ENCODE measurements around the gene GHDC.
"Not testable (repeated sequence)": the region's sequence is repeated elsewhere in the genome, so short reads cannot be mapped to it uniquely, and the experiment has no call there.

GHDC gene

GRCh38 chr17:42202696-42203095 is 8.4 kb upstream of the GHDC start:
- ATAC-seq: no peak
- DNase-seq: no peak

DNA sequence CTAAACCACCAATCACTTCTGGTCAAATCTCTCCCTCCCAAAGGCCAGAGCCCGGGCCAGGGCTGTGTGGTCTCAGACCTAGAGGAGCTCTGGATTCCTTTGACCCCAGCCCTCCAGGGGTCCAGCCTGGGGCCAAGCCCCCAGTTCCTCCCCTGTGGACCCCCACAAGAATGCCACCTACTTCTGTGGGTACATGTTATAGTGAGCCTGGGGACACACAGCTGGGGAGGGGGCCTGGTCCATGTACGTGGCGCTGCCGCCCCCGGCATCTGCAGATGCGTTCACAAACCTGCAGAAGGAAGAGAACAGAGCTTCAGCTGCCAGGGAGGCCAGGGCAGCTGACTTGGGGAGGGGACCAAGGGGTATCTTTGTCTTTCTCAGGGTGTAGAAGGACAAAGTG is 7.9 kb upstream of the GHDC start:
- DNase-seq (no peak), ATAC-seq (no peak)

DNA sequence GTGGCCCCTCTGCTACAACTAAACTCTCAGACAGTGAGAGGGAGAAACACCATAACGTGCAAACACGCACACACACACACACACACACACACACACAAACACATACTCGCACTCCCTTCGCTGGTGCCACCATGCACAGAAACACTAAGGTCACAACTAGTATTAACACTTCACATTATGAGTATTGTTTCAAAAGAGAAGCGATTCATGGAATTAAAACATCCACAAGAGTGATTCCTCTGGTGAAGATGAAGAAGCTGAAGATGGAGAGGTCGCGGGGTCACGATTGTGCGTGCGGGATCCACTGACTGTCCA is 7.1 kb upstream of the GHDC start:
- no peak for ATAC-seq

DNA sequence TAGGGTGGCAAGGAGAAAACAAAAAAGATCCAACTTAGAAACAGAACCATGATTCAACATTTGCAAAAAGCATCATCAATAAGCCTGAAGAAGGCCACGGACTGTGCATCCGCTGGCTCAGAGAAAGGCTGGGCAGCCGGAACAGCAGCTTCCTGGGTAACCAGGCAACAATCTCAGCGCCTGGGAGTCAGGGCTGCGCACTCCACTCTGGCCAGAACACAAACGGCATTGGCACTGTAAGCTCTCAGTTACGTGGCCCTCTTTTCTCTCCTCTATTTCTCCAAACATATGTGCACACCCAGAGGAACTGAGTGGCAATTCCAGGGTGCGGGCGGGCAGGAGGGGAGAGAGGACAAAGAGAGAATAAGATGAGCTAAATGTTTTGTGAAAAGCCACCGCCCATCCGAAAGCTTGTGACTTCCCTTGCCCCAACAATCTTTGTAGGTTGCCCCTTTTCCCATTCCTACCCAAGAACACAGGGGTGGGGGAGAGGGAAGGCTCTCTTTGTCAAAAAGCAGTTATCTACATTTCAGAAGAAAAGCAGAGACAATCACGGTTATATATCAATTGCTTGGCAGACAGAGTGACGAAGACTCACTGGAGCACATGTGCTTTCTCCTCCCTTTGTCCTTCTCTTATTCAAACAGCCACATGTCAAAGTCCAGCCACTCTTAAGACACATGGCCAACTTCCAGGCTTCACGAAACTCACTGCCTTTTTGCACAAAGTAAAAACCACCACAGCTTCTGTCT is 6.6 kb upstream of the GHDC start:
- ATAC-seq: no peak
- DNase-seq: no peak

More for the DNA sequence above, 7.1 kb upstream of the GHDC start:
- DNase-seq: no peak

DNA sequence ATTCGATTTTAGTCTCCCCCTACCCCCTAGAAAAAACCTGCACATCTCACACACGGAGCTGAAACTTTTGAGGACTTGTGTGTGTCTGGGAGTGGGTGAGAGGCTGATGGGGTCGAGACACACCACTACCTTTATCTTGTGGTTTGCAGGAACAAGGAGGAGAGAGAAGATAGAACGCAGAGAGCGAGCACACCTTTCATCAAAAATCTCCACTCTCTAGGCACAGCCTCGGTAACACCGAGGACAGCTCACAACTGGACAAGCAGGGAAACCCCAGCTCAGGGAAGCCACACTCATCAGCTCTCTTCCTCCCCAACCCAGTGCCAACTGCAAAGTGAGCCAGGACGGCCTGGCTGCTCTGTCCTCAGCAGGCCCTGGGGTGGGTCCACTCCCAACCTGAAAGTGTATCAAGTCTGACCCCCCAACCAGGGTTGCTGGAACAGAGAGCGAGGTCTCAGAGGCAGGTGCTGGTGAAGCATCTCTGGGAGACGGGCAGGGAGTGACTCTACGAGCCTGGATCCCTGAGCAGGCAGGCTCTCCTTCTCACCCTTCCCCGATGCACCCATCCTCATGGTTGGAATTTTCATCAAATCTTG is 5.2 kb upstream of the GHDC start:
- DNase-seq: no peak
- no peak for ATAC-seq

- DNase-seq: no peak
- ATAC-seq: no peak
Observed at GRCh38 chr17:42198897-42199296, 4.6 kb upstream of the GHDC start.

DNA sequence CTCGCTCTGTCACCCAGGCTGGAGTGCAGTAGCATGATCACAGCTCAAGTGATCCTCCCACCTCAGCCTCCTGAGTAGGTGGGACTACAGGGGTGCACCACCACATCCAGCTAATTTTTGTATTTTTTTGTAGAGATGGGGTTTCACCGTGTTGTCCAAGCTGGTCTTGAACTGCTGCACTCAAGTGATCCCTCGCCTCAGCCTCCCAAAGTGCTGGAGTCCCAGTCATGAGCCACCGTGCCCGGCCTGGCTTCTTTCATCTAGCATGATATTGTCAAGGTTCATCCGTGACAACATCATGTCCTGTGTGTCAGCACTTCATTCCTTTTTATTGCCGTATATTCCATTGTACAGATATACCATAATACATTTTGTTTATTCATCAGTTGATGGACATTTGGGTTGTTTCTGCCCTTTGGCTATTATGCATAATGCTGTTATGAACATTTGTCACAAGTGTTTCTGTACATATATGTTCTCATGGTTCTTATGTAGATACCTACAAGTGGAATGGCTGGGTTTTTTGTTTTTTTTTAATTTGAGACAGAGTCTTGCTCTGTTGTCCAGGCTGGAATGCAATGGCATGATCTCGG is 3.4 kb upstream of the GHDC start:
- ATAC-seq (no peak), DNase-seq (no peak)

DNA sequence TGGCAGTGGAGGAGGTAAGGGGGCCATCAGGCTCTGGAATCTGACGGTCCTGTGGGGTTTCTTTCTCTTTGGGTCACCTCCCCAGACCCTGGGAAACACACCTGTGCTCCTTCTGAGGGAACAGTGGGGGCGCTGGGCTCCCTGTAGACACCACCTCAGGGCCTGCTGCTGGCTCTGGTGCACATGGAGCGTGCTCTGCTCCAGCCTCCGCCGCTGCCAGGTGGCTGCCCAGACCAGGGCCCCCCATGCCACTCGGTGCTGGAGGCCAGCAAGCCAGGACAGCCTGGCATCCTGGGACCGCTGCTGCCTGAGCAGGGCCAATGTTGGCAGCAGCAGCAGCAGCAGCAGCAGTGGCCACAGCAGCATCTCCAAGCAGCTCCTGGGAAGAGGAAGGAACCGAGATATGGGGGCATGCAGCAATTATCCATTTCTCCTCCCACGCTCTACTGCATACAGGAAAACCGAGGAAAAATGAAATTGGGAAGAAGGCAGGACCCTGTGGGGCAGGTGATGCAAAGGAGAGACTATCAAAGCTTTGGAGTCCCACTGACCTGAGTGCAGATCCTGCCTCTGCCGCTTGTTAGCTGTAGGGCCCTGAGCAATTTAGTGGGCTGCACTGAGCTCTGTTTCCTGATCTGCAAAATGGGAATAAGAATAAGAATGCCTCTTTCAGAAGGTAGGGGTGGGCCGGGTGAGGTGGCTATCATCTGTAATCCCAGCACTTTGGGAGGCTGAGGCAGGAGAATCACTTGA is 902 bp downstream of the GHDC start:
- DNase-seq (no peak), ATAC-seq (no peak)

DNA sequence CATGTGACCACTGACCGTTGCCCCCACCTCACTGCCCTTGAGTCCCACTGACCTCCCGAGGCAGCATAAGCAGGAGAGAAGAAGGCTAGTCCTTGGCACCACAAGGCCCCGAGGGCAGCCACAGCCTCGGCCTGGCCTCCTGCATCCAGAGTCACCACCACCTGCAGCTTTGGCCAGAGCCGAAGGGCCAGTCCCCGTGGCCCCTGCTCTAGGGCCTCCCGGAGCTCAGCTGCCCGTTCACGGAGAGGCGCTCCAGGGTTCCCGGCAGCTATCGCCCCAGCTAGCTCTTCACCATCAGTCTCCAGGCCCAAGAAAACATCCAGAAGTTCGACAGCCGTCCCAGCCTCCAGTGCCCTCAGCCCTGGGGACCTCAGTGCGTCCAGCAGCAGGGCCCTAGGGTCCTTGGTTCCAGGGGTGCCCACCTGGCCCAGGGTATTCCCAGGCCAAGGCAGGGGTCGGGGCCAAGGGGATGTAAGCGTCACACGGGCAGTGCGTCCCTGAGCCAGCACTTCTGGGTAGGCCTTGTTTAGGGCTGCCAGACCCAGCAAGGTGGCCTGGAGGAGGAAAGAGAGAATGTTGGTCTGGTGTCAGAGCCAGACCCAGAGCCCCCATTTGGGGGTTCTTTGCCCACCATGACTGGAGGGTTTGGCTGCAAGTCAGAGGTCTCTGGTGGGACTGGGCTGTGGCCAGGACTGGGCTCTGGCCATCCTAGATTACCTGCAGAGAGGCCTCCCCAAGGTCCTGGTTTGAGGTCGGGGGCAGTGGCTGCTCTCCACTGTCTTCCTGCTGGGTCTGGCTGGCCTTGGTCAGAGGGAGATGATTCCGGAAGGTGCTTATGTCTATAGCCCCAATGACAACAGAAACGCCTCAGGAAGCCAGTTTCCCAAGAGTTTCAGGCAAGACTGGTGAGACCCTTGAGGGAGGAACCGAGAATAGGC is 1.8 kb downstream of the GHDC start:
- DNase-seq (no peak), ATAC-seq (no peak)

GRCh38 chr17:42191275-42191608 is 3.1 kb downstream of the GHDC start:
- DNase-seq: no peak
- no peak for ATAC-seq

- ATAC-seq: no peak
- DNase-seq: no peak
Observed at GRCh38 chr17:42190491-42191274, 3.6 kb downstream of the GHDC start.

GRCh38 chr17:42189651-42189965 is 4.7 kb downstream of the GHDC start:
- DNase-seq (no peak), ATAC-seq (no peak)

DNA sequence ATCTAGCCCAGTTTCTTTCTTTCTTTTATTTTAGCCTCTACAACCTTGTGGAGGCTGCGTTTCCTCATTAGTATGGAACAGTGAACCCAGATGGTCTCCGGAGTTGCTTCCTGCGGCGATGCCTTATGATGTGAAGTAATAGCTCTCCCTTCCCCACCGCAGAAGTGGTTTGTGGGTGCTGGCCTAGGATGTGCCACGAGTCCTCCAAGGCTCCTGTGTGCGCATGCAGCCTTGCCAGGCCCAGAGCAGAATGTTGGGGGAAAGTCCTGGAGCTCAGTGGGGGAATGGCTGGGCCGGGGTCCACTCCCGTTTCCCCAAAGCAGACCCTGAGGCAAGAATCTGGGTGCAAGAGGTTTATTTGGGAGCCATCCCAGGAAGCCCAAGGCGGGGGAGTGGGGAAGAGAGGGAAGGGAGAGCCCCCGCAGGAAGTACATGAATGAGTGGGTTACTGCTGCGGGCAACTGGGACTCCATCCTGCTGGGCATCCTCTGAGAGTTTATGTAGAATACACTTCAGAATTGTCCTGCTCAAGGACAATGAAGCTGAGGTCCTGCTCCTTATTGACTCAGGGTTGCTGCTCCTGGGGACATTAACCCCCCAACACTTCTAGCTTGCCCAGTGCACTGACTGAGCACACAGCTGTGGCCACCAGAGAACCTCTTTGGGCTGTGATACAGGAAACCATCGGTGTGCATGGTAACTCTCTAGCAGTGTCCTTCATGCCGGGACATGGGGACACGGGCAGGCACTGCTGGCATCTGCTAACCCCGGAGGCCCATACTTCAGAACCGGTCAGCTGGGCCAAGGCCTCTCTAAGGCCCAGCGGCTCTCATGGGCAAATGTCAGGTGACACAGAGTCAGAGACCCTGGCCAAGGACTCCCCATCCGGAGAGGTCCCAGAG is 5.3 kb downstream of the GHDC start:
- DNase-seq (no peak), ATAC-seq (no peak)

- DNase-seq (no peak), ATAC-seq (no peak)
Observed at GRCh38 chr17:42187833-42188232, 6.5 kb downstream of the GHDC start.

DNA sequence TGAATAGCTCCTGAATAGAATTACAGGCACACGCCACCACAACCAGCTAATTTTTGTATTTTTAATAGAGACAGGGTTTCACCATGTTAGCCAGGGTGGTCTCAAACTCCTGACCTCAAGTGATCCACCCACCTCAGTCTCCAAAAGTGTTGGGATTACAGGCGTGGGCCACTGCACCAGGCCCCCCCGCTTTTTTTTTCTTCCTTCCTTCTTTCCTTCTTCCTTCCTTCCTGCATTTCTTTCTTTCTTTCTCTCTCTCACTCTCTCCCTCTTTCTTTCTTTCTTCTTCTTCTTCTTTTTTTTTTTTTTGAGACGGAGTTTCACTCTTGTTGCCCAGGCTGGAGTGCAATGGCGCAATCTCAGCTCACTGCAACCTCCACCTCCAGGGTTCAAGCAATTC is 8.1 kb downstream of the GHDC start:
- not testable (repeated sequence) for ATAC-seq, DNase-seq

GRCh38 chr17:42185621-42185930 is 8.7 kb downstream of the GHDC start:
- no peak for ATAC-seq
- DNase-seq: no peak

GRCh38 chr17:42184713-42185620 is 9.3 kb downstream of the GHDC start, which contains the start of gene HCRT:
Gene HCRT (minus strand): TSS chr17:42185452. CDS start chr17:42185365, 87 bp downstream.
- DNase-seq (no peak), ATAC-seq (no peak)

GRCh38 chr17:42183741-42184711 is 10.3 kb downstream of the GHDC start:
- ATAC-seq: peak; percentile 70
- DNase-seq: peak; percentile 88

Measured in stimulated activated naive CD8-positive, alpha-beta T cell treated with anti-CD3 and anti-CD28 coated beads, Interleukin-15, Interleukin-2, amounts not matched to agents 100 U/mL and 50 U/mL, for 24 hours (primary cell).